ENCODE data around the gene MAJIN.

MAJIN gene

GRCh38 chr11:64931290-64931689, 40.6 kb downstream of the MAJIN start:
- no peak for DNase-seq

GRCh38 chr11:64930340-64930739, 41.6 kb downstream of the MAJIN start:
- DNase-seq: no peak

DNA sequence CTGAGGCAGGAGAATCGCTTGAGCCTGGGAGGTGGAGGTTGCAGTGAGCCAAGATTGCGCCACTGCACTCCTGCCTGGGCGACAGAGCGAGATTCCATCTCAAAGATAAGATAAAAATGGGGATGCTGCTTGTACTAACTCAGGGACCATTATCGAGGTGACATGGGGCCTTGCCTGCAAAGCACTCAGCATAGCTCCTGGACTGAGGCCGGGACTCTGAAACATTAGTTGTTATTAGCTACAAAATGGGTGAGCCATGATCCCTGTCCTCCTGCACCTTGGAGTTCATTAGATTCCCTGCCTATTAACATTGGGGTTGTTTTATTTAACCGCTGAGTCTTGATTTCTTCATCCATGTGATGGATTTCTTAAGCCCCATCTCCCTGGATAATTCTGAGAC, 42.3 kb downstream of the MAJIN start:
- no peak for DNase-seq

GRCh38 chr11:64928957-64929356, 43.0 kb downstream of the MAJIN start:
- no peak for DNase-seq

GRCh38 chr11:64926689-64927088, 45.2 kb downstream of the MAJIN start:
- no peak for DNase-seq

DNA sequence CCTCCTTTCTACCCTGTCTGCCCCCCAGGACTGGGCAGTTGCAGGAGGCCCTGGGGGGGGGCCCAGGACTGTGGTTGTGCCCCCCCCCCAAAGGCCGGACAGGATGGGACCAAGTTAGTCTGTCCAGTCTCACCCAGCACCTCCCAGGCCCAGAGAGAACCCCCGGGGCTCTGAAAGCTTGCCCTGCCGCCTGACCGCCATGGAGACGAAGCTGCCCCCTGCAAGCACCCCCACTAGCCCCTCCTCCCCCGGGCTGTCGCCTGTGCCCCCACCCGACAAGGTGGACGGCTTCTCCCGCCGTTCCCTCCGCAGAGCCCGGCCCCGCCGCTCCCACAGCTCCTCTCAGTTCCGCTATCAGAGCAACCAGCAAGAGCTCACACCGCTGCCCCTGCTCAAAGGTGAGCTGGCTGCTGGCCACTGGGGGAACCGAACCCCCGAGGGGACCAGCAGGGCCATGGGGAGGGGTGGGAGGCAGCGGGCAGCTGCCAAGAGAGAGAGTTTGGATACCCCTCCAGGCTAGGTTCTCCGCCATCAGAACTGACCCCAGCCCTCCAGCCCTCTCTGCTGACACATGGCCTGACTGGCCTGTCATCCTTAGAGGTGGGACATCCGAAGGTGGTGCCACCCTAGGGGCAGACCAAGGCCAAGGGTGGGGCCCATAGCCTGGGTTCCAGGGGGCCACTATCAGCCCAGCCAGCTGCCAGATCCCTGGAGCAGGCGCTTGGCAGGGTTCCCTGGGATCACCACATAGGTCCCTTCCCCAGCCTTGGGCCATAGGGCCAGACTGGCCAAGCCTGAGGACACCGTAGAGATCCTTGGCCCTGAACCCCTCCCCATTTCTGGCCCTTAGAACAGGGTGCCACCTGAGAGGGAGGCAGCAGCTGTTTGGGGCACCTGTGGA, 46.1 kb downstream of the MAJIN start:
- no peak for DNase-seq

GRCh38 chr11:64924910-64925284, 47.0 kb downstream of the MAJIN start:
- no peak for DNase-seq

DNA sequence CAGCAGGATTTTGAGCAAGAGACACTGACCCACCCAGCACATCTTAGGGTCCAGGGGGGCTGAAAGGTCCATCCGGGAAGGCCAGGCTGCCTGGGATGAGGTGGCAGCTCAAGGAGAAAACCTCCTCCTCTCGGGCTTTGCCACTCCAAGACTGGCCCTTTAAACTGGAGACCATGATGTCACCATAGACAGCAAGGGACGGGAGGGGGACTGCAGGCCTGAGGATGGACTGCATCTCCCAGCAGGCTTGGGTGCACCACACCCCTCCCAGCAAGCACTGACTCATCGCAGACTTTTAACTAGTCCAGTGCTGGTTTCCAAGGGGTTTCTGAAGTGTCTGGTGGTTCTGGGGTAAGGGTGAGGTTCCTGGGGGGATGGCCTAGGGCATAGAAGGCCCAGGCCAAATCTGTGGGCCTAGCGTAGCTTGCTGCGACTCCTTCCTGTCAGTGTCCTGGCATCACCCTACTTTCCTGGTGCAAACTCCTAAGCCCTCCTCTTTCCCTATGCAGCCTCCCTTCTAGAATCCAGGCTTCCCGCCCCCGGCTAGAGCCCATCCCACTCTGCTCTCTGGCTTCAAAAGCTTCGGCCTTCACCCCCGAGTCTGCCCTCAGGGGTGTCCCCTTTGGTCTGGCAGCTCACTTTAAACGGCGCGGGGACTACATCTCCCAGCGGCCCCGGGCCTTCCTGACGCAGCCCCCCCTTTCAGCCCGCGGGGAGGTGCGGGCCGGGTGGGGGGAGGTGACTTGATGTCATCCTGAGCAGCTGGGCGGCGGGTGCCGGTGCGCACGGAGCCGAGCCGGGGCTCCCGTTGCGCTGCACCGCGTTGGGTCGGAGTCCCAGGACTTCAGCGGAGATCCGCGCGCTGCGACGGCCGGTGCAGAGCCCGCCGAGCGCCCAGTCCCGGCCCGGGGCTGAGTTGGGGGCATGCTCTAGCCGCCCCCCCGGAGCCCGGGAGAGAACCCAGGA, 47.7 kb downstream of the MAJIN start, which contains the start of gene PPP2R5B:
Gene PPP2R5B, plus strand, starts transcription at position 746 of the 966 bp plus-strand sequence. CDS start 1,046 bp downstream, outside the sequence.
- peak; percentile 92 for DNase-seq

DNA sequence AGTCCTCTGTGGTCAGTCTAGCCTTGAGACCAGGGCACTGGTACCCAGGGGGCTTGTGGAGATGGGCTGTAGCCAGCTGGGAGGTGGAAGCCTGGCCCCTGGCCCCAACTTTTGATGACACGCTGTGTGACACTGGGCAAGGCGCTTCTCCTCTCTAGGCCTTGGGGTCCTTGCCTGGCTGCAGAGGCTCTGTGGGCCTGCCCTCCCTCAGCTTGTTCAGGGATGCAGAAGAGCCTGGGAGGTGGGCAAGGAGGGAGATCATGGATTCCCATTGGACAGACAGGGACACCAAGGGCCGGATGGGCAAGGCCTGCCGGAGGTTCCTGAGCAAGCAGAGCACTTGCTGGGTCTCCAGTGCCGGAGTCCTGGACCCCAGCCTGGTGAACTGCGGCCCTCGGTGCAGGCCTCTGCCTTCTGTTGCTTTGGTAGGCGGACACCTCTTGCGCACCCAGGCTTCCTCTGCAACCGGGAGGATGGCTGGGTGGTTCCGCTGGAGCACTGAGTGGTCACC, 48.7 kb downstream of the MAJIN start:
- no peak for DNase-seq

DNA sequence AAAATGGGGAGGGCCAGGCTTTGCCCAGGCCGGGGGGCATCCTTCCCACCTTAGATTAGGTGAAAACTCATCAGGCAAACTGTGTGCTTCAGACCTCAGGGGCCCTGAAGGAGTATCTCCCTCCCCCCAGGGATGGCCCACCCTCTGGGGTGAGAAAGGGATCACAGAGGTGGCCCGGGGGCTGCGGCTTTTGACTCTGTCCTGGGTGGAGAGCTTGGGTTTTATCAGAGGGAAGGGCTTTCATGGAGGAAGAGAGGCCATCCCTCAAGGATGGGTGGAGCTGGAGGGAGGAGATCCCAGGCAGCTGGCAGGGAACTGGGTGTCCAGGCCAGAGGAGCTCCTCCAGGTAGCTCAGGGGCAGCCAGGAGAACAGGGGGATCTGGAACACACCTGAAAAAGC, 50.5 kb downstream of the MAJIN start:
- DNase-seq: no peak

GRCh38 chr11:64920124-64920523, 51.8 kb downstream of the MAJIN start:
- DNase-seq: no peak

DNA sequence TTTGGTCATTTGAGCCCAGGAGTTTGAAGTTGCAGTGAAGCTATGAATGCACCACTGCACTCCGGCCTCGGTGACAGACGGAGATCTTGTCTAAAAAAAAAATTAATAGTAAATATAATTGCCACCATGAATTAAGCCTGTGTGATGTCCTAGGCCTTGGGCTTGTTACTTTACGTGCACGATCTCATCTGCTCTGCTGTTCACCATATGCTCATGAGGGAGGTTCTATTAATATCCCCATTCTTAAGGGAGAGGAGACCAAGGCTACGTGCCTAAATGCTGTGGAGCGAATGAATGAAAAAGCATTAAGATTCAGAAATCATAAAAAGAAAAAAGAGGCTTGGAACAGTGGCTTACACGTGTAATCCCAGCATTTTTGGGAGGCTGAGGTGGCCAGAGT, 52.3 kb downstream of the MAJIN start:
- no peak for DNase-seq

- DNase-seq: no peak
Measured at GRCh38 chr11:64918017-64918416, 53.9 kb downstream of the MAJIN start.

DNA sequence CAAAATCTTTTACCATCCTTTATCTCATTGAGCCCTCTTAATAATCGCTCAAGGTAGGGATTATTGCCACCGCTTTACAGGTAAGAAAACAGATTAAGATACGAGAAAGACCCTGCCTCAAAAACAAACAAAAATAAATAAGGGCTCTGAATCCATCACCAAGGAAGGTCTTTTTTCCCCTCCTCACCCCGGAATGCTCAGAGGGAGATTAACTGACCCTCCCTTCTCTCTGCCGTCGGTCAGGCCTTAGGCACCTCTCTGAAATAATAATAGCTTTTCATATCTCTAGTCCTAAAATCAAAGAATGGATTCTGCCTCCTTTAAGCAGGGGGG, 54.3 kb downstream of the MAJIN start:
- no peak for DNase-seq

- peak; percentile 99 for DNase-seq
Measured at GRCh38 chr11:64916775-64917662, 54.9 kb downstream of the MAJIN start, which contains the start of gene ATG2A. ATG2A (minus strand) TSS chr11:64917209; CDS start chr11:64917135, 74 bp downstream.

- peak; percentile 72 for DNase-seq
Measured at GRCh38 chr11:64916040-64916774, 55.7 kb downstream of the MAJIN start.

GRCh38 chr11:64915376-64915887, 56.5 kb downstream of the MAJIN start:
- DNase-seq: no peak

- DNase-seq: no peak
Measured at GRCh38 chr11:64914123-64914522, 57.8 kb downstream of the MAJIN start.

DNA sequence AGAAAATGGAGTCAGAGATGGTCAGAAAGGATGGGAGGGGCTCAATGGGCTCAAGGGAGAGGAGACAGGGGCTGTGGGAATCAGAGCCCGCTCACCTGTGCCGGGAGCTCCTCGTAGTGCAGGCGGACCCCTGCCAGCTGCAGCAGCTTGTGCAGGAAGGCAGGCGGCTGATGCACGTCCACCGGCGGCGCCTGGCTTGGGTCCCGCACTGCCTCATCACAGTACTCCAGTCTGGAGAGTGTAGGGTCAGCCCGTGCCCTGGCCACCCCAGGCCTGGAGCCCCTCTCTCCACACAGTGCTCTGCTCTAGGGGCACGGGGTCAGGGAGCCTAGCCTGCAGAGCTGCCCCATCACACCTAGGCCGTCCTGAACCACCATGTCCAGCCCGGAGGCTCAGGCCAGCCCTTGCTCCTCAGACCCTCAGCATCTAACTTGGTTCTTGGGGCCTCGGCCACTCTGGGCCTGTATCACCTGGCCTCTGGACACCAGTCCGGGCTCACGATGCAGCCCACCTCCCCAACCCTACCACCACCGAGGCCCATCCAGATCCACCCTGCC, 58.7 kb downstream of the MAJIN start:
- DNase-seq: no peak

DNA sequence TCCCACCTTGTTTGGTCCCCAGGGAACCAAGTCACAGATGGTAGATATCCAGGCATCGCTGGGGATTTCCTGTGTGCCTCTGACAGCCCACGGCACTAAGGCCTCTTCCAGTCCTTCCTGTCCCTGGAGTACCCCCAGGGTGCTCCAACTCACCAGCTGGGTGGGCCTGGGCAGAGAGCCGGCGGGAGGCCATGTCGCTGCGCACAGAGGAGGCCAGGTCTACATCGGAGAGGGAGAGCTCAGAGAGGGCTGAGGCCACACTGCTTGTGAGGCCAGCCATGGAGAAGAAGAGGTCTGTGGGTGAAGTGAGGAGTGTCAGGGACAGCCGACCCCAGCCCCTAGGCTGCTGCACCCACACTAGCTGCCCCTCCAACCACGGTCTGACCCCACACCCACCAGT, 60.2 kb downstream of the MAJIN start:
- DNase-seq: no peak

DNA sequence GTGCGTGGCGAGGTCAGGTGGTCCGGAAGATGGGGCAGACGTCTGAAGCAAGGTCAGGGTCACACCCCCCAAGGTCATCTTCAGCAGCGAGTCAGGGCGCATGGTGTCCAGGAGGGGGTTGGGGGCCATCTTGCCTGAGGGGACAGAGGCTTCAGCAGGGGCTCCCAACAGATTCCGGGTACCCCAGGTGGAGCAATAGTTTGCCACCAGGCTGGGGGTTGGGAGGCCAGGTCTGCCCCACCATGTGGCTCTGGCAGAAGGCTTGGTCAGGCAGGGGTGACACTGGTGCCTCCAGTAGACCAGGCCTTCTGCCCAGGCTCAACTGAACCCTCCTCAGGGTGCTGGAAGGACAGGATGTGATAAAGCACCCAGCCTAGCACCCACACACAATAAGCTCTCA, 60.8 kb downstream of the MAJIN start:
- no peak for DNase-seq

All from activated CD8-positive, alpha-beta memory T cell treated with anti-CD3 and anti-CD28 coated beads, Interleukin-2, amount 50 U/mL, for 48 hours (primary cell).